CD4-positive, CD25-positive, alpha-beta regulatory T cell (primary cell): ENCODE measurements around the gene ZBTB45. TPM values are rescaled to one million over a fixed set of nuclear protein-coding genes. Genes with fewer than 3 reads are reported as not detected.
A peak's percentile ranks its signal among the peaks of the same experiment; 100 is the strongest.
"Not testable (repeated sequence)": the region's sequence is repeated elsewhere in the genome, so short reads cannot be mapped to it uniquely, and the experiment has no call there.

Experiments used
- ATAC-seq, 2 donors: fragments of 150-1000 bp; cut with Tn5 transposase; one replicate each; pipeline ENCODE4 v1.10.0; 2021; ENCODE audit warnings: low read depth in 2 of 2, moderate number of reproducible peaks in 2 of 2, moderate library complexity in 1 of 2
- DNase-seq, 3 donors: peaks; one replicate each; pipeline versions ENCODE4 v3.0.0 to v3.0.0-alpha.2; 2012 to 2022; ENCODE audit warnings: mixed read lengths in 1 of 3
- H3K27ac ChIP-seq: one replicate; pipeline ENCODE4 v1.7.0; 2013; ENCODE audit warnings: mild to moderate bottlenecking, low read length; ENCODE audit not compliant: insufficient read depth, poor library complexity, severe bottlenecking
- H3K27me3 ChIP-seq: one replicate; pipeline ENCODE4 v1.7.0; 2013; ENCODE audit warnings: low read length; ENCODE audit not compliant: control insufficient read depth, insufficient read depth
- H3K36me3 ChIP-seq: one replicate; pipeline ENCODE4 v1.7.0; 2013; ENCODE audit warnings: mild to moderate bottlenecking, low read length, moderate library complexity; ENCODE audit not compliant: control insufficient read depth, insufficient read depth
- H3K4me1 ChIP-seq: 2 replicates; pipeline ENCODE4 v1.7.0; 2013; ENCODE audit warnings: mild to moderate bottlenecking, low read length; ENCODE audit not compliant: insufficient read depth, control insufficient read depth, poor library complexity, severe bottlenecking
- H3K4me3 ChIP-seq: one replicate; pipeline ENCODE4 v1.7.0; 2013; ENCODE audit warnings: low read depth, mild to moderate bottlenecking, low read length, moderate library complexity
- H3K9me3 ChIP-seq, 2 experiments: 1 replicate in 1 of 2; 2 replicates in 1 of 2; pipeline ENCODE4 v1.7.0; 2013; ENCODE audit warnings: low read length in 2 of 2, mild to moderate bottlenecking in 1 of 2, moderate library complexity in 1 of 2; ENCODE audit not compliant: control insufficient read depth in 2 of 2
- H3K27ac Mint-ChIP-seq, 3 donors: one replicate each; pipeline ENCODE4 v1.8.0; 2020 to 2022; ENCODE audit warnings: mild to moderate bottlenecking in 3 of 3, mixed read lengths in 3 of 3, moderate library complexity in 2 of 3
- H3K27me3 Mint-ChIP-seq: one replicate; pipeline ENCODE4 v1.8.0; 2022; ENCODE audit warnings: mild to moderate bottlenecking, mixed read lengths
- H3K36me3 Mint-ChIP-seq: one replicate; pipeline ENCODE4 v1.8.0; 2020; ENCODE audit warnings: mixed read lengths
- H3K4me1 Mint-ChIP-seq, 4 donors: one replicate each; pipeline ENCODE4 v1.8.0; 2020 to 2022; ENCODE audit warnings: mixed read lengths in 4 of 4, mild to moderate bottlenecking in 1 of 4
- H3K4me3 Mint-ChIP-seq, 4 donors: one replicate each; pipeline ENCODE4 v1.8.0; 2020 to 2022; ENCODE audit warnings: mild to moderate bottlenecking in 4 of 4, mixed read lengths in 4 of 4, moderate library complexity in 3 of 4
- H3K9me3 Mint-ChIP-seq, 7 donors: one replicate each; pipeline ENCODE4 v1.8.0; 2020 to 2022; ENCODE audit warnings: mixed read lengths in 7 of 7, mild to moderate bottlenecking in 3 of 7, moderate library complexity in 2 of 7
- polyA plus RNA-seq, 4 donors: library from polyadenylated mRNA; unstranded; fragments of 300-500 nt; fragmentation: Illumina TruSeq; gene quantifications; one replicate each; pipeline ENCODE4 v1.2.3, GENCODE V29; 2021
- total RNA-seq: library from RNA; stranded (reverse); gene quantifications from one replicate; pipeline ENCODE4 v1.2.3, GENCODE V29; 2022

The ZBTB45 gene
- total and polyA plus RNA-seq, 5 donors from 2014 or later = 4.2 to 8.0 (median 5.0) TPM

- not testable (repeated sequence) for H3K4me1 Mint-ChIP-seq, H3K4me3 Mint-ChIP-seq, H3K9me3 Mint-ChIP-seq
Measured at GRCh38 chr19:58484349-58484748, 35.3 kb downstream of the ZBTB45 start.

DNA sequence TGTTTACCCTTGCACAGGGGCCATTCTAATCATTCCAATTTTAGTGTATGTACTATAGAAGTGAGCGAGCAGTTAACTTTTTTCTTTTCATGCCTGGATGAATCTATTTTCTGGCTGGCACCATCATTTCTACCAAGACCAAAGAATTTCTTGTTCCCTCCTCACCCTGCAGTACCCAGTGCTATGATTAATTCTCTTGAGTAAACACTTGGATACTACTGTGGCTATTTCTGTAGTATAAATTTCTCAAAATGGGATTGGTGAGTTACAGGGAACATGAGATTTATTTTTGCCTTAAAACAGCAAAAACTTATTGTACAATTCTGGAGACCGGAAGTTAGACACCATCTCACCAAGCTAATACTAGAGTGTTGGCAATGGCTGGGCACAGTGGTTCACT lies 35.8 kb downstream of the ZBTB45 start:
- Mint-ChIP-seq H3K4me1 (peaks cover 0 to 3% (median under 1%) of the 10 kb centered on the region in 4 donors), H3K36me3 (peaks cover 10% of the 10 kb centered on the region), H3K4me3 (no peak overlapping the region), H3K27me3 (no peaks in the 10 kb centered on the region), H3K9me3 (no peaks in the 10 kb centered on the region), H3K27ac (no peak overlapping the region)
- DNase-seq = no peak
- no peak for ATAC-seq
- Histone ChIP-seq H3K36me3 (no peaks in the 10 kb centered on the region), H3K4me1 (peaks cover 2% of the 10 kb centered on the region), H3K27ac (no peak overlapping the region), H3K27me3 (no peaks in the 10 kb centered on the region), H3K9me3 (no peaks in the 10 kb centered on the region), H3K4me3 (no peak overlapping the region)

More at GRCh38 chr19:58484349-58484748, 35.3 kb downstream of the ZBTB45 start:
- H3K27ac Mint-ChIP-seq, H3K27me3 ChIP-seq, H3K36me3 Mint-ChIP-seq, H3K36me3 ChIP-seq, H3K9me3 ChIP-seq, H3K4me1 ChIP-seq, H3K27me3 Mint-ChIP-seq, DNase-seq, H3K27ac ChIP-seq, H3K4me3 ChIP-seq, ATAC-seq: not testable (repeated sequence)

DNA sequence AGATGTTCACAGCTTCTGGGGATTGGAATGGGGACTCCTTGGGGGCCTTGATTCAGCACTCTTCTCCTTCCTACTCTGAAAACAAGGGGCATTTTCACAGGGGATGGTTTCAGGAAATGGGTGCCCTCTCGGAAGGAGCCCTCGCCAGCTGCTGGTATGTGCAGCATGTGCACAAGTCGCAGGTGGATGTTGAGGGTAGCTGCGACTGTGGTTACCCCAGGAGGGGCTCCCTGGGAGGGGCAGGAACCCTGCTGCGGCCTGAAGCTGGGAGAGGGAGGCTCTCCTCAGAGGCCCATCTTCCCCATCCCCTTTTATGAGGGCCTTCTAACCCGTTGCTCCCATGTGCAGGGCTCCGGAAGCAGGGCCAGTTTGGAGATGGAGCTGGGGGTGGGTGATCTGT lies 37.2 kb downstream of the ZBTB45 start:
- Mint-ChIP-seq H3K4me3 (peak overlapping the region in 2 of 4 donors; percentile 47 to 54), H3K4me1 (peaks cover 0 to 2% (median 0%) of the 10 kb centered on the region in 4 donors), H3K27me3 (no peaks in the 10 kb centered on the region), H3K36me3 (peaks cover 10% of the 10 kb centered on the region), H3K9me3 (no peaks in the 10 kb centered on the region), H3K27ac (no peak overlapping the region)
- H3K4me1 ChIP-seq = peaks cover under 1% of the 10 kb centered on the region
- no peak overlapping the region for H3K27ac ChIP-seq
- DNase-seq (no peak), ATAC-seq (no peak)
- H3K27me3 ChIP-seq = no peaks in the 10 kb centered on the region
- no peaks in the 10 kb centered on the region for H3K36me3 ChIP-seq
- no peaks in the 10 kb centered on the region for H3K9me3 ChIP-seq
- H3K4me3 ChIP-seq = no peak overlapping the region

GRCh38 chr19:58480831-58481230 lies 38.8 kb downstream of the ZBTB45 start:
- Histone ChIP-seq H3K27ac (no peak overlapping the region), H3K27me3 (no peaks in the 10 kb centered on the region), H3K9me3 (no peaks in the 10 kb centered on the region), H3K4me1 (peaks cover 12% of the 10 kb centered on the region), H3K36me3 (no peaks in the 10 kb centered on the region), H3K4me3 (no peak overlapping the region)
- no peak overlapping the region for H3K27ac Mint-ChIP-seq
- H3K4me1 Mint-ChIP-seq = peaks cover 3 to 9% (median 6%) of the 10 kb centered on the region in 4 donors
- DNase-seq = no peak
- ATAC-seq = no peak
- no peaks in the 10 kb centered on the region for H3K27me3 Mint-ChIP-seq
- H3K36me3 Mint-ChIP-seq = peaks cover 10% of the 10 kb centered on the region
- H3K9me3 Mint-ChIP-seq = no peaks in the 10 kb centered on the region
- no peak overlapping the region for H3K4me3 Mint-ChIP-seq

DNA sequence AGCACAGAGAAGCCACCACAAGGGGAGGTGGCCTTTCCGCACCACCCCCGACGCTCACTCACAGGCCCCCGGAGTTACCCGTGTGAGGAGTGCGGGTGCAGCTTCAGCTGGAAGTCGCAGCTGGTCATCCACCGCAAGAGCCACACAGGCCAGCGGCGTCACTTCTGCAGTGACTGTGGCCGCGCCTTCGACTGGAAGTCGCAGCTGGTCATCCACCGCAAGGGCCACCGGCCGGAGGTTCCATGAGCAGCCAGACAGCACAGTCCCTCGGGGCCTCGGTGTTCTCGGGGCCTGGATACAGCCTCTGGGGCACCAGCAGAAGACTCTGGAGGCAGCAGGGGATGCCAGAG lies 39.2 kb downstream of the ZBTB45 start:
- no peaks in the 10 kb centered on the region for H3K9me3 Mint-ChIP-seq
- H3K27ac Mint-ChIP-seq = no peak overlapping the region
- no peaks in the 10 kb centered on the region for H3K36me3 ChIP-seq
- peaks cover 4 to 13% (median 7%) of the 10 kb centered on the region in 4 donors for H3K4me1 Mint-ChIP-seq
- DNase-seq (no peak), ATAC-seq (no peak)
- H3K4me1 ChIP-seq = peaks cover 15% of the 10 kb centered on the region
- no peak overlapping the region for H3K4me3 Mint-ChIP-seq
- H3K4me3 ChIP-seq = no peak overlapping the region
- no peak overlapping the region for H3K27ac ChIP-seq
- no peaks in the 10 kb centered on the region for H3K27me3 Mint-ChIP-seq
- H3K9me3 ChIP-seq = no peaks in the 10 kb centered on the region
- H3K36me3 Mint-ChIP-seq = peaks cover 10% of the 10 kb centered on the region
- H3K27me3 ChIP-seq = no peaks in the 10 kb centered on the region

DNA sequence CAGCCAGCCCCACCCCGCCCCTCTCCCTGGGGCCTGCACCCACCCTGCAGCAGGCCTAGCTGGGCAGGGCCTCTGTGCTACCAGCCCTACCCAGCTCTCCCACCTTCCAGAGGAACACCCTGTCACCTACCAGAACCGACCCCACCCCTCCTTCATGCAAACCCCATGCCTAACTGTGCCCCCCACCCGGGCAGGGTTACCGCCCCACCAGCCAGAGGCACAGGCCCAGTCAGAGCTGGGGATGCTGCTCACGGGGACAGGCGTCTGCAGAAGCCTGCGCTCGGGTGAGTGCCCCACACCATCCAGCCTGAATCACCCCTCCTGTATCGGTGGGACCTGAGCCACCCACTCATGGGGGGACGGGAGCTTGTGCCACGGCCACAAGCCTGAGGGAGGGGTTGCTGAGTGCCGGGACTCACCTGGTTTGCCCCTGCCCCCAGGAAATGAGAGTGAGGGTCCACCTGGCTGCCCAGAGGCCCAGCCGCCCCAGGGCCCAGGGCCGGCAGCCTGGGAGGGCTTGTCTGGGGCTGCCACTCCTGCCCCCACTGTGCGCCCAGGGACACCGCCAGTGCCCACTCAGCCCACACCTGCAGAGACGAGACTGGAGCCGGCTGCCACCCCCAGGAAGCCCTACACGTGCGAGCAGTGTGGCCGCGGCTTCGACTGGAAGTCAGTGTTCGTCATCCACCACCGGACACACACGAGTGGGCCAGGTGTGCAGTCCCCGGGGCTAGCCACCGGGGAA lies 39.7 kb downstream of the ZBTB45 start:
- Mint-ChIP-seq H3K4me3 (no peak overlapping the region), H3K4me1 (peaks cover 4 to 18% (median 7%) of the 10 kb centered on the region in 4 donors), H3K27me3 (no peaks in the 10 kb centered on the region), H3K9me3 (no peaks in the 10 kb centered on the region), H3K36me3 (peaks cover 10% of the 10 kb centered on the region), H3K27ac (no peak overlapping the region)
- DNase-seq (no peak), ATAC-seq (no peak)
- Histone ChIP-seq H3K9me3 (no peaks in the 10 kb centered on the region), H3K4me1 (peaks cover 20% of the 10 kb centered on the region), H3K4me3 (no peak overlapping the region), H3K27ac (no peak overlapping the region), H3K36me3 (no peaks in the 10 kb centered on the region), H3K27me3 (no peaks in the 10 kb centered on the region)

GRCh38 chr19:58479303-58479702 lies 40.3 kb downstream of the ZBTB45 start:
- Histone ChIP-seq H3K27ac (no peak overlapping the region), H3K4me1 (peaks cover 21% of the 10 kb centered on the region), H3K9me3 (no peaks in the 10 kb centered on the region), H3K27me3 (no peaks in the 10 kb centered on the region), H3K4me3 (no peak overlapping the region), H3K36me3 (no peaks in the 10 kb centered on the region)
- H3K4me3 Mint-ChIP-seq = peak overlapping the region in 1 of 4 donors; percentile 13
- H3K9me3 Mint-ChIP-seq = no peaks in the 10 kb centered on the region
- peaks cover 4 to 23% (median 7%) of the 10 kb centered on the region in 4 donors for H3K4me1 Mint-ChIP-seq
- ATAC-seq (no peak), DNase-seq (no peak)
- peaks cover 10% of the 10 kb centered on the region for H3K36me3 Mint-ChIP-seq
- peak overlapping the region in 1 of 3 donors; percentile 15 for H3K27ac Mint-ChIP-seq
- H3K27me3 Mint-ChIP-seq = no peaks in the 10 kb centered on the region

GRCh38 chr19:58477871-58478270 lies 41.7 kb downstream of the ZBTB45 start:
- Mint-ChIP-seq H3K4me3 (peak overlapping the region in 2 of 4 donors; percentile 47 to 59), H3K4me1 (peaks cover 4 to 26% (median 7%) of the 10 kb centered on the region in 4 donors), H3K27me3 (no peaks in the 10 kb centered on the region), H3K36me3 (peaks cover 10% of the 10 kb centered on the region), H3K27ac (no peak overlapping the region), H3K9me3 (no peaks in the 10 kb centered on the region)
- H3K27ac ChIP-seq = no peak overlapping the region
- H3K36me3 ChIP-seq = peaks cover 2% of the 10 kb centered on the region
- no peak overlapping the region for H3K4me3 ChIP-seq
- H3K4me1 ChIP-seq = peaks cover 21% of the 10 kb centered on the region
- H3K9me3 ChIP-seq = no peaks in the 10 kb centered on the region
- DNase-seq (no peak), ATAC-seq (no peak)
- no peaks in the 10 kb centered on the region for H3K27me3 ChIP-seq
